IMR-90 (cell line): ENCODE measurements around the gene SIGLEC12. TPM values are rescaled to one million over a fixed set of nuclear protein-coding genes. Genes with fewer than 3 reads are reported as not detected.

Experiments
- ATAC-seq: fragments of 200-7000 bp; cut with Tn5 transposase; 2 replicates; pipeline ENCODE4 v1.9.1; 2020; ENCODE audit warnings: low read depth, mild to moderate bottlenecking, moderate library complexity
- BruUV-seq: library from RNA; stranded (reverse); fragments of 400-500 nt; replicated peaks from 2 replicates; lab custom pipeline; 2021; lab: Mats Ljungman, UMichigan
- CTCF ChIA-PET: fragments of 300-600 bp; formaldehyde crosslinking; extraction: SDS; loops from one replicate; lab custom pipeline; 2021; ENCODE audit warnings: antibody characterized with exemption; lab: Yijun Ruan, JAX
- POLR2A ChIA-PET: fragments of 300-600 bp; sonication (Branson Sonifier 250); formaldehyde crosslinking; loops from one replicate; lab custom pipeline; 2022; ENCODE audit warnings: antibody characterized with exemption; ENCODE audit not compliant: unreplicated experiment; lab: Charles Lee
- DNase-seq: peaks from one replicate; pipeline ENCODE4 v3.0.0; 2013
- H2AFZ ChIP-seq: replicated peaks from 2 replicates; pipeline ENCODE3; 2013; ENCODE audit warnings: low read length, mild to moderate bottlenecking; ENCODE audit not compliant: poor library complexity
- H2AK5ac ChIP-seq: 2 replicates; pipeline ENCODE4 v1.6.1; 2013; ENCODE audit warnings: low read depth, low read length, inconsistent platforms
- H2AK9ac ChIP-seq: replicated peaks from 2 replicates; pipeline ENCODE3; 2013; ENCODE audit warnings: mild to moderate bottlenecking, low read depth, low read length, moderate library complexity; ENCODE audit not compliant: poor library complexity
- H2BK120ac ChIP-seq: 2 replicates; pipeline ENCODE4 v1.6.1; 2013; ENCODE audit warnings: low read depth, low read length, inconsistent platforms
- H2BK15ac ChIP-seq: 3 replicates; pipeline ENCODE4 v1.6.1; 2013; ENCODE audit warnings: low read depth, low read length, inconsistent platforms
- H2BK20ac ChIP-seq: 2 replicates; pipeline ENCODE4 v1.6.1; 2013; ENCODE audit warnings: low read depth, mild to moderate bottlenecking, inconsistent platforms, low read length, moderate library complexity
- H2BK5ac ChIP-seq: 2 replicates; pipeline ENCODE4 v1.6.1; 2013; ENCODE audit warnings: mild to moderate bottlenecking, low read depth, low read length, inconsistent platforms; ENCODE audit not compliant: poor library complexity, severe bottlenecking
- H3K14ac ChIP-seq: replicated peaks from 2 replicates; pipeline ENCODE4 v1.6.1; 2013; ENCODE audit warnings: low read depth, low read length, inconsistent platforms
- H3K18ac ChIP-seq: 2 replicates; pipeline ENCODE4 v1.6.1; 2013; ENCODE audit warnings: low read depth, low read length, control low read depth
- H3K23ac ChIP-seq: 2 replicates; pipeline ENCODE4 v1.6.1; 2013; ENCODE audit warnings: low read depth, low read length, inconsistent platforms
- H3K27ac ChIP-seq: 2 replicates; pipeline ENCODE4 v1.5.1; 2013; ENCODE audit warnings: mild to moderate bottlenecking, control low read depth, low read length; ENCODE audit not compliant: insufficient read depth
- H3K27me3 ChIP-seq: 2 replicates; pipeline ENCODE4 v1.6.1; 2013; ENCODE audit warnings: low read length; ENCODE audit not compliant: control insufficient read depth, insufficient read depth
- H3K36me3 ChIP-seq: 2 replicates; pipeline ENCODE4 v1.6.1; 2013; ENCODE audit warnings: low read length, mixed read lengths; ENCODE audit not compliant: control insufficient read depth, insufficient read depth
- H3K4ac ChIP-seq: 2 replicates; pipeline ENCODE4 v1.6.1; 2013; ENCODE audit warnings: low read depth, low read length, inconsistent platforms
- H3K4me1 ChIP-seq: 2 replicates; pipeline ENCODE4 v1.6.1; 2013; ENCODE audit warnings: low read length, mixed read lengths; ENCODE audit not compliant: control insufficient read depth, insufficient read depth
- H3K4me2 ChIP-seq: 2 replicates; pipeline ENCODE4 v1.6.1; 2013; ENCODE audit warnings: low read depth, mild to moderate bottlenecking, control low read depth, low read length, moderate library complexity
- H3K4me3 ChIP-seq: 2 replicates; pipeline ENCODE4 v1.5.1; 2013; ENCODE audit warnings: low read depth, mild to moderate bottlenecking, control low read depth, low read length, moderate library complexity; ENCODE audit not compliant: insufficient read depth
- H3K56ac ChIP-seq: 2 replicates; pipeline ENCODE4 v1.6.1; 2013; ENCODE audit warnings: low read length, inconsistent platforms; ENCODE audit not compliant: insufficient read depth; ENCODE audit errors: extremely low read depth
- H3K79me1 ChIP-seq, 2 experiments: 2 replicates each; pipeline ENCODE4 v1.6.1; 2013; ENCODE audit warnings: low read length in 2 of 2, inconsistent platforms in 1 of 2, low read depth in 1 of 2
- H3K9ac ChIP-seq: 2 replicates; pipeline ENCODE4 v1.6.1; 2013; ENCODE audit warnings: low read depth, low read length, control low read depth
- H3K9me1 ChIP-seq: 2 replicates; pipeline ENCODE4 v1.6.1; 2013; ENCODE audit warnings: low read length, inconsistent platforms; ENCODE audit not compliant: insufficient read depth
- H3K9me3 ChIP-seq: 2 replicates; pipeline ENCODE4 v1.6.1; 2013; ENCODE audit warnings: low read length; ENCODE audit not compliant: control insufficient read depth, insufficient read depth
- H4K20me1 ChIP-seq: 2 replicates; pipeline ENCODE4 v1.6.1; 2013; ENCODE audit warnings: low read length, inconsistent platforms; ENCODE audit not compliant: insufficient read depth
- H4K5ac ChIP-seq: 2 replicates; pipeline ENCODE4 v1.6.1; 2013; ENCODE audit warnings: mild to moderate bottlenecking, low read depth, low read length, control low read depth
- H4K8ac ChIP-seq, 2 experiments: 2 replicates each; pipeline ENCODE4 v1.6.1; 2013; ENCODE audit warnings: low read depth in 2 of 2, low read length in 2 of 2, control low read depth in 1 of 2, inconsistent platforms in 1 of 2
- H4K91ac ChIP-seq: 2 replicates; pipeline ENCODE4 v1.6.1; 2013; ENCODE audit warnings: low read depth, low read length, inconsistent platforms; ENCODE audit not compliant: insufficient read depth
- CEBPB ChIP-seq: IDR thresholded peaks from 2 replicates; pipeline ENCODE4 v1.6.1; 2012; ENCODE audit warnings: low read depth, low read length, improper control_type of control experiment
- CHD1 ChIP-seq: IDR thresholded peaks from 2 replicates; pipeline ENCODE4 v1.6.1; 2012; ENCODE audit warnings: low read depth, low read length, improper control_type of control experiment
- NFE2L2 ChIP-seq: fragments of 150-350 bp; IDR thresholded peaks from 2 replicates; pipeline ENCODE4 v1.6.1; 2016; ENCODE audit warnings: low read depth, mild to moderate bottlenecking, low read length
- WGBS, 2 experiments: methylation state at CpG; one replicate each; pipeline versions ENCODE4 v1.1.5 to v1.1.7; 2013; ENCODE audit warnings: missing lambda C conversion rate in 2 of 2; ENCODE audit not compliant: insufficient read length in 1 of 2; ENCODE audit errors: extremely low coverage in 2 of 2; 5-methylcytosine and 5-hydroxymethylcytosine counted together
- dilution Hi-C: fragments of 300-500 bp; cut with HindIII; formaldehyde crosslinking; loops from one replicate; pipeline ENCODE4 v1.14.3; 2018; ENCODE audit warnings: low sequenced_read_pairs; ENCODE audit not compliant: unreplicated experiment
- in situ Hi-C: fragments of 300-500 bp; cut with MboI; formaldehyde crosslinking; loops from 3 replicates; pipeline ENCODE4 v1.14.3; 2019; ENCODE audit warnings: low sequenced_read_pairs, inconsistent platforms, mixed read lengths
- intact Hi-C: fragments of 100-400 bp; cut with micrococcal nuclease; formaldehyde crosslinking; loops from 2 replicates; pipeline ENCODE4 v1.10.0; 2022
- polyA plus RNA-seq, 3 experiments: library from polyadenylated mRNA; depleted of rRNA; stranded (reverse); fragments of >200 nt; gene quantifications; 2 replicates each; pipeline ENCODE4 v1.2.3, GENCODE V29; 2012; ENCODE audit warnings: low replicate concordance in 1 of 3
- total RNA-seq: library from RNA; depleted of rRNA; stranded (reverse); fragments of >200 nt; gene quantifications from 2 replicates; pipeline ENCODE4 v1.2.3, GENCODE V29; 2012

Gene SIGLEC12
- total and polyA plus RNA-seq, 2 of the 4 experiments (the other 2 are of a cell fraction), result not detected

DNA sequence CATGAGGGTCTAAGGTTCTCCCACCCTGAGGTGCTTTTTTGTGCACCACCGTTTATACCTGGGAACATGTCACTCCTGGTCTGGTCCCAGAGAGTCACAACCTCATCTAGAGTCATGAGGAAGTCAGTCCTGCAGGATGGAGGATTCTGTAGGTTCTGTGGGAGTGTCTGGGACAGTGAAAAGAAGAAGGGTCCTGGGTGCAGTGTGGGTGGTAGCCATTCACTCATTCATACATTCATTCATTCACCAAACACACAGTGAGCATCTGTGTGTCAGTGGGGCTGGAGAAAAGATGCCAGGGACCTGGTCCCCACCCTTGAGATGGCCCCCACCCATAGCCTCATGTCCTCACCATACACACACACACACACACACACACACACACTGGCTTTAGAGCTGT, 32.0 kb downstream of the SIGLEC12 start:
- Histone ChIP-seq H4K20me1 (no peaks in the 10 kb centered on the region), H3K9me3 (no peaks in the 10 kb centered on the region), H2AK5ac (no peak overlapping the region), H3K4me1 (no peaks in the 10 kb centered on the region), H2BK20ac (no peak overlapping the region), H2BK15ac (no peak overlapping the region), H4K8ac (no peak overlapping the region), H3K9me1 (no peaks in the 10 kb centered on the region), H4K5ac (no peak overlapping the region), H2BK5ac (no peak overlapping the region), H3K4me2 (no peak overlapping the region), H2AK9ac (no peak overlapping the region), H3K79me1 (no peaks in the 10 kb centered on the region), H2AFZ (no peak overlapping the region), H3K36me3 (no peaks in the 10 kb centered on the region), H3K9ac (no peak overlapping the region), H4K91ac (no peak overlapping the region), H3K4me3 (no peak overlapping the region), H3K4ac (no peak overlapping the region), H3K56ac (no peak overlapping the region), H3K14ac (no peak overlapping the region), H3K27me3 (no peaks in the 10 kb centered on the region), H3K27ac (no peak overlapping the region), H3K18ac (no peak overlapping the region), H3K23ac (no peak overlapping the region), H2BK120ac (no peak overlapping the region)
- dilution Hi-C loops (no loop called here), intact Hi-C loops (no loop called here), in situ Hi-C loops (loop anchor here (5.0 kb wide), 1 partner anchor 188 kb away; no protein-coding TSS in a partner anchor)
- BruUV-seq, result no TSS peak
- TF ChIP-seq CEBPB (no peak), CHD1 (no peak), NFE2L2 (no peak)
- ChIA-PET POLR2A (no interaction called here), CTCF (no interaction called here)
- WGBS, 2 experiments, result no CpG with 5 or more reads among the region's 1 CpG
- DNase-seq (no peak), ATAC-seq (no peak)
